IPS-18c (cell line): ENCODE data around the gene YPEL5.
A peak's percentile ranks its signal among the peaks of the same experiment; 100 is the strongest.
"Not testable (repeated sequence)": the region's sequence is repeated elsewhere in the genome, so short reads cannot be mapped to it uniquely, and the experiment has no call there.

Experiments used
- H3K4me3 ChIP-seq: 2 replicates; pipeline ENCODE4 v1.7.0; 2013; ENCODE audit warnings: low read depth, mild to moderate bottlenecking, low read length, moderate library complexity; ENCODE audit not compliant: insufficient read depth
- H3K9me3 ChIP-seq: one replicate; pipeline ENCODE4 v1.6.1; 2013; ENCODE audit warnings: mild to moderate bottlenecking, low read length, moderate library complexity; ENCODE audit not compliant: control insufficient read depth, insufficient read depth

The YPEL5 gene

GRCh38 chr2:30127016-30127893 is 19.6 kb upstream of the YPEL5 start:
- no peak overlapping the region for H3K4me3 ChIP-seq
- peaks cover 2% of the 10 kb centered on the region for H3K9me3 ChIP-seq

DNA sequence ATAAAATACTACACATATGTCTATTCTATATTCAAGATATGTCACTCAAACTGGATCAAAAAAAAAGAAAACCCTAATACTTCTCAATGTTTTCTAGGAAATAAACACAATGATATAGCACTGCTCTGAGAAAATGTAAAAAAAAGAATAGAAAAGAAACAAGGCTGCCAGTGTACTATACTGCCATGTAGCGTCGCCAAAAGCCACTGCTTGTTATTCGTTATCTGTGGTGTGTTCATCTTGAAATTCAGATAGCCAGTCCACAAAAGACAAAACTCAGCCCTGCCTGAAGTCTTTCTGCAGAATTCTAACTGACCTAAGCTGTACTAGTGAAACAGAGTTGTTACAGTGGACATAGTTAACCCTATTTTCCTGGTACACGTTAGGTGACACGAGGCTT is 12.2 kb upstream of the YPEL5 start:
- Histone ChIP-seq H3K9me3 (no peaks in the 10 kb centered on the region), H3K4me3 (no peak overlapping the region)

DNA sequence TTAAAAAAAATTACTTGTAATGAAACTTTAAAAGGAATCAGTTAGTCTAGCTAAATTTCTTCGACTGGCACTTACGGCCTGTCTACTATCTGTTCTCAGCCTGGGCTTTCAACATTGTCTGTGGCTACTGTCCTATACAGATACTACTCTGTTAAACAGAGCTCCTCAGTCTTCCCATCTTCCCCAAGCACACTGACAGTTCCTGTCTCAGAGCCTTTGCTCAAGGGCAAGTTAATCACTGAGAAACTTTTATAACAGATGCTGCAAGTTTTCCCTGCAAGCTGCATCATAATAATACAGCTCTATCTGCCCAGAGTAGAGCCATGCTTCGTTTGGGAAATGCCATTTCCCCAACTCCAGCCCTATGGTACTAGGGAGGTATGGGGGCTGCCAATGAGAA is 11.3 kb upstream of the YPEL5 start:
- Histone ChIP-seq H3K4me3 (no peak overlapping the region), H3K9me3 (no peaks in the 10 kb centered on the region)

GRCh38 chr2:30136764-30137444 is 9.9 kb upstream of the YPEL5 start:
- Histone ChIP-seq H3K9me3 (no peaks in the 10 kb centered on the region), H3K4me3 (no peak overlapping the region)

DNA sequence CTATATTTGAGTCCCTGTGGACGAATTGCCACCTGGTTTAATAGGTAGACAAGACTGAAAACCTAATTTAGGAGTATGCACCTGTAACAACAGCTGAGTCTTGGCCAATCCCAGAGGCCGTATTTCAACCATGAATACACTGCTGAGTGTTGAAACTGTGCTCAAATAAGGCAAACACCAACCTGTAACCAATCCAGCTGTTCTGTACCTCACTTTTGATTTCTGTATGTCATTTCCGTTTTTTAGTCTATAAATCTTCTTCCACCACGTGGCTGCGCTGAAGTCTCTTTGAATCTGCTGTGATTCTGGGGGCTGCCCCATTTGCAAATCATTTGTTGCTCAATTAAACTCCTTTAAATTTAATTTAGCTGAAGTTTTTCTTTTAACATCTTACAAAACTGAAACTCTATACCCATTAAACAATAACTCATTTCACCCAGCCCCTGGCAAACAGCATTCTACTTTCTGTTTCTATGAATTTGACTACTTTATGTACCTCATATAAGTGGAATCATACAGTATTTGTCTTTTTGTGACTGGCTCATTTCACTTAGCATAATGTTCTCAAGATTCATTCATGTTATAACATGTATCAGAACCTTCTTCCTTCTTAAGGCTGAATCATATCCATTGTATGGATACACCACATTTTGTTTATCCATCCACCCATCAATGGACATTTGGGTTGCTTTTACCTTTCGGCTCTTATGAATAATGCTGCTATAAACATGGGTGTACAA is 7.5 kb upstream of the YPEL5 start:
- no peaks in the 10 kb centered on the region for H3K9me3 ChIP-seq
- no peak overlapping the region for H3K4me3 ChIP-seq

DNA sequence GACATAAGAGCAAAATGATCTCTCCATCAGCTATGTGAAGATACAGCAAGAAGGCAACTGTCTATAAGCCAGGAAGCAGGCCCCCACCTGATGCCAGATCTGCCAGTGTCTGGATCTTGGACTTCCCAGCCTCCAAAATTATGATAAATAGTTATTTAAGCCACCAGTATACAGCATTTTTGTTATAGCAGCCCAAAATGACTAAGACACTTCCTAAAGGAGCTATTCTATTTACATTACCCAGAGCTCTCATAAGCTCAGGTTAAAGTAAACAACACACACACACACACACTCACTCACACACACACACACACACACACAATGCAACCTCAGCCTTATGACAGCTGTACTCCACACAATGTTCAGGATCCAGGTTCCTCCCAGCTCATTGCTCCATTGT is 5.7 kb upstream of the YPEL5 start:
- H3K4me3 ChIP-seq: no peak overlapping the region
- no peaks in the 10 kb centered on the region for H3K9me3 ChIP-seq

- Histone ChIP-seq H3K4me3 (no peak overlapping the region), H3K9me3 (no peaks in the 10 kb centered on the region)
Measured at GRCh38 chr2:30144260-30144659, 2.5 kb upstream of the YPEL5 start.

DNA sequence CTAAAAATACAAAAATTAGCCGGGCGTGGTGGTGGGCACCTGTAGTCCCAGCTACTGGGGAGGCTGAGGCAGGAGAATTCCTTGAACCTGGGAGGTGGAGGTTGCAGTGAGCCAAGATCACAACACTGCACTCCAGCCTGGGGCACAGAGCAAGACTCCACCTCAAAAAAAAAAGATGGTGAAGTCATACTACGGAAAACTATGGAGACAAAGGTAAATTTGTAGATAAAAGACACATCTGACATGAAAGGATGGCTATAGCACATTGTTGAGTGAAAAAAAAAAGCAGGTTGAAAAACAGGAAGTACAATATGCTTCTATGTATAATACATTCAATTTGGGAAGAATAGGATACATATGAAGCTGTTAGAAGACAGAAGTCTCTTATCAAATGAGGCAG is 1.9 kb upstream of the YPEL5 start:
- H3K9me3 ChIP-seq, H3K4me3 ChIP-seq: not testable (repeated sequence)

GRCh38 chr2:30145826-30146336 is 926 bp upstream of the YPEL5 start:
- Histone ChIP-seq H3K4me3 (peak overlapping the region; percentile 49; the same call in 1 of the 2 replicates), H3K9me3 (no peaks in the 10 kb centered on the region)

DNA sequence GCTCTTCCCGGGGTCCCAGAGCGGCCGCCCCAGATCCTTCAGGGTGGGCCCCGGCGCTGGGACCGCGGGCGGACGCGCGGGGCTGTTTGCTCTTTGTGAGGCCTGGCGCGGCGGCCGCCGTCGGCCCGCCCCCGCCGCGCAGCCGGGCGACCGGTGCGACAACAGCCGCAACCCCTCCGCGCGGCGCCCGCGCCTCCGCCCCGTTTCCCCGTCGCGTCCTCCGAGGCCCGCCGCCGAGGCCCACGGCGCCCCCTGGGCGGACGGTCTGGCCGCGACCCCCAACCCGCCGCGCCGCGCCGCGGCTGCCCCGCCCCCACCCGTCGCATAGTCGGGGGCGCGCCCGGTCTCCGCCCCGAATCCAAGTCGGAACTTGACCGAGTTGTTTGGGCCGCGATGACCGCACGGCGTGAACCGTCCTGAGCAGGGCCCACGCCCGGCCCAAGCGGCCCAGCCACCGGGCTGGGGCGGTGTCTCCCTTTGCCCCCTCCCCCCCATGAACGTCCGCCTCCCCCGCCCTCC is 448 bp downstream of the YPEL5 start:
- H3K9me3 ChIP-seq: no peaks in the 10 kb centered on the region
- H3K4me3 ChIP-seq: peak overlapping the region; percentile 74

DNA sequence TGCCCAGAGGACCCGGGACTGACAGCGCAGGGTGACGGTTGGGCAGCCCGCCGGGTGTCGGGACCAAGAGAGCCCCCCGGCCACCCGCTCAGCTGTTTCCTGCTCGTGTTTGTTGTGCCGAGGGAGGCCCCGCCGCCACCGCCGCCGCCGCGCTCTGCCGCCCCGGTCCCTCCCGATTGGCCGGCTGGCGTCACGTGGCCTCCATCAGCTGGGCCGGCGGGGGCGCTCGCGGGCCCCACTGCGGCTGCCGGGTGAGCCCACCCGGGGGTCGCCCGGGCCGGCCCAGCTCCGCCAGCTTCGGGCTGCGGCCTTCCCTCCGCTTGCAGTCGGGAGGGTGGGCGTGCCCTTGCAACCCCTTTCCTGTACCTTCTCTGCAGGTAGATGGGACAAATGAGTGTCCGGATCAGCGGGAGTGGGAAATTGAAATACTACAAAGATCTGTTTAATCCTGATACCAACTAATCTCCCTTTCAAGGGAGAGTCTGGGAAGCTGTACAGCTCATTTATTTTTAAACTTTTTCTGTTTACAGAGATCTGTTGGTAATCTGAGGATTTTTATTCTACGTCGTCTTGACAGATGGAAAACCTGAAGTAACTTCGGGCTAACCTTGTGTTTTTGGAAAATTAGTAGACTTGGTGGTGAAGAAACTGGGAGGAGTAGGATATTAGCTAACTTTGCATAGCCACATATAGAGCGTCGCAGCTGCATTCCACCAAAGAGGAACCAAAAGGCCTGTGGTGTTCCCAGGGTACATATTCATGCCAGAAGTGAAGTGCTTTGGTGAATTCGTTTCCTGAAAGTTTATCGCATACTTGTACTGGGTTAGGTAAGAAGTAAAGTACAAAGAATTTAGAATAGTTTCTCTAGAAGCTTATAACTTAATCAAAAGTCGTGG is 1.2 kb downstream of the YPEL5 start:
- Histone ChIP-seq H3K9me3 (no peaks in the 10 kb centered on the region), H3K4me3 (peak overlapping the region; percentile 74)

- no peaks in the 10 kb centered on the region for H3K9me3 ChIP-seq
- no peak overlapping the region; the same call in 1 of the 2 replicates for H3K4me3 ChIP-seq
Measured at GRCh38 chr2:30148850-30149249, 2.0 kb downstream of the YPEL5 start.

GRCh38 chr2:30149513-30149912 is 2.7 kb downstream of the YPEL5 start:
- Histone ChIP-seq H3K9me3 (no peaks in the 10 kb centered on the region), H3K4me3 (no peak overlapping the region)

DNA sequence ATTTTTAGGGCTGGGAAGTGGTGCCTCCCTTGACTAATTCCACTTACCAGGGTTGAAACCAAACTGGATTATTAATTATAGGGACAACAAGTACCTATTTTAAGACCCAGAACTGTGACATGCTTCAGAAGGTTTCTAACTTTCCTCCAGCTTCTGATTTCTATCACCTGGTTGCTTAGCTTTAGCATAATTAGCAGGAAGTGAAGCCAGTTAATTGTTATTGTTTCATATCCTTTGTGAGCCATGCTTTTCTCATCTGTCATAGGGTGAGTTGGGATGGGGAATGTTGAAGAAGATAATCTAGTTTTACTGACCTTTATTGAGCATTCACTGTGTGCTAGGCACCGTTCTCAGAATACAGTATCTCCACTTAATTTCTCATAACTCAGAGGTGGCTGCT is 3.2 kb downstream of the YPEL5 start:
- no peaks in the 10 kb centered on the region for H3K9me3 ChIP-seq
- no peak overlapping the region for H3K4me3 ChIP-seq

DNA sequence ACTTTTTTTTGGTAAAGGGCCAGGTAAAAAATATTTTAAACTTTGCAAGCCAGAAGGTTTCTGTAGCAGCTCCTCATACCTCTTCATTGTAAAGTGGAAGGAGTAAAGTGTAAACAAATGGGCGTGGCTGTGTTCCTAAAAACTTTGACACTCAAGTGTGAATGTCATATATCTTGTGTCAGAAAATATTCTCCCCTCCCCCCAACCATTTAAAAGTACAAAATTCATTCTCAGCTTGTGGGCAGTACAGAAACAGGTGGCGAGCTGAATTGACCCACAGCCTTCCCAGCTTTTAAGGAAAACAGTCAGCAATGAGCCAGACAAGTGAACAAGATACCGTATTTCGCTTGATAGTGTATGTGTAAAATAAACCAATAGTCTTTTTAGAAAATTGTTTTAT is 4.0 kb downstream of the YPEL5 start:
- Histone ChIP-seq H3K4me3 (no peak overlapping the region), H3K9me3 (no peaks in the 10 kb centered on the region)

- Histone ChIP-seq H3K9me3 (no peaks in the 10 kb centered on the region), H3K4me3 (no peak overlapping the region)
Measured at GRCh38 chr2:30152385-30152784, 5.6 kb downstream of the YPEL5 start.

DNA sequence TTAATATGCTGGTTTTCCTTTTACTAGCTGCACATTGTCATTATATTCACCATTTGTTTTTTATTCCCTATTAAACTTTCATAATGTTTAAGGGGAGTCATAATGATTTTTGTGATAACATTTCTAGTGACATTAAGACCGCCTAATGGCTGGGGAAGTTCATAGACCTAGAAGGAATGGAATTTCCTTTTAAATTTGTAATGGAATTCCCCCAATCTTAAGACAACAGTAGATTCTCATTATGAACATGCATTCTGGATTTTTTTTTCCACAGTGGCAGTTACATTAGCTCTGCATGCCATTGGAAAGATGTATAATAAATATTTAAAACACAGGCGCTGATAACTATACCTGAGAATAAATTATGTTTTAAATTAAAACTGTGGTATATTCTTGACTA is 8.4 kb downstream of the YPEL5 start:
- H3K9me3 ChIP-seq: no peaks in the 10 kb centered on the region
- no peak overlapping the region for H3K4me3 ChIP-seq
